KOPT-K1 (cell line): ENCODE data around the gene PRRT1B.

Experiments
- H3K27ac ChIP-seq: fragments of 200-600 bp; sonication (generic); 2 replicates; pipeline ENCODE4 v1.5.1; 2016; ENCODE audit warnings: antibody characterized with exemption, mild to moderate bottlenecking, low read depth, low read length; ENCODE audit not compliant: poor library complexity, severe bottlenecking
- H3K36me3 ChIP-seq: fragments of 200-600 bp; sonication (generic); 2 replicates; pipeline ENCODE4 v1.5.1; 2017; ENCODE audit warnings: antibody characterized with exemption, mild to moderate bottlenecking, low read length, moderate library complexity; ENCODE audit not compliant: insufficient read depth
- H3K9me3 ChIP-seq: fragments of 200-600 bp; sonication (generic); 2 replicates; pipeline ENCODE4 v1.5.1; 2017; ENCODE audit warnings: antibody characterized with exemption, low read length, mild to moderate bottlenecking; ENCODE audit not compliant: insufficient read depth, poor library complexity, severe bottlenecking

The PRRT1B gene

GRCh38 chr9:131554843-131555351 is 9.6 kb downstream of the PRRT1B start:
- Histone ChIP-seq H3K36me3 (no peaks in the 10 kb centered on the region), H3K27ac (no peak overlapping the region), H3K9me3 (no peaks in the 10 kb centered on the region)

GRCh38 chr9:131555841-131556673 is 10.7 kb downstream of the PRRT1B start:
- H3K9me3 ChIP-seq, result no peaks in the 10 kb centered on the region
- H3K27ac ChIP-seq, result no peak overlapping the region
- no peaks in the 10 kb centered on the region for H3K36me3 ChIP-seq

GRCh38 chr9:131557855-131558548 is 12.7 kb downstream of the PRRT1B start:
- H3K9me3 ChIP-seq, result peaks cover 6% of the 10 kb centered on the region
- no peak overlapping the region for H3K27ac ChIP-seq
- H3K36me3 ChIP-seq, result no peaks in the 10 kb centered on the region

GRCh38 chr9:131559421-131560000 is 14.2 kb downstream of the PRRT1B start:
- peaks cover 6% of the 10 kb centered on the region for H3K9me3 ChIP-seq
- H3K36me3 ChIP-seq, result no peaks in the 10 kb centered on the region
- no peak overlapping the region for H3K27ac ChIP-seq

- no peaks in the 10 kb centered on the region for H3K36me3 ChIP-seq
- no peak overlapping the region for H3K27ac ChIP-seq
- H3K9me3 ChIP-seq, result peaks cover 6% of the 10 kb centered on the region
Measured at GRCh38 chr9:131562032-131562959, 17.0 kb downstream of the PRRT1B start.

- H3K27ac ChIP-seq, result no peak overlapping the region
- no peaks in the 10 kb centered on the region for H3K36me3 ChIP-seq
- peaks cover 6% of the 10 kb centered on the region for H3K9me3 ChIP-seq
Measured at GRCh38 chr9:131565369-131565768, 20.0 kb downstream of the PRRT1B start.

GRCh38 chr9:131566158-131566557 is 20.8 kb downstream of the PRRT1B start:
- H3K36me3 ChIP-seq, result no peaks in the 10 kb centered on the region
- peaks cover 6% of the 10 kb centered on the region for H3K9me3 ChIP-seq
- no peak overlapping the region for H3K27ac ChIP-seq

- H3K36me3 ChIP-seq, result no peaks in the 10 kb centered on the region
- no peak overlapping the region for H3K27ac ChIP-seq
- H3K9me3 ChIP-seq, result no peaks in the 10 kb centered on the region
Measured at GRCh38 chr9:131567910-131568309, 22.6 kb downstream of the PRRT1B start.

GRCh38 chr9:131574730-131575640 is 29.7 kb downstream of the PRRT1B start:
- H3K9me3 ChIP-seq, result no peaks in the 10 kb centered on the region
- H3K36me3 ChIP-seq, result peaks cover 29% of the 10 kb centered on the region; the same call in 1 of the 2 replicates
- H3K27ac ChIP-seq, result no peak overlapping the region

- H3K9me3 ChIP-seq, result no peaks in the 10 kb centered on the region
- no peak overlapping the region for H3K27ac ChIP-seq
- peaks cover 41% of the 10 kb centered on the region; the same call in 1 of the 2 replicates for H3K36me3 ChIP-seq
Measured at GRCh38 chr9:131575946-131576853, 30.9 kb downstream of the PRRT1B start.

- Histone ChIP-seq H3K36me3 (peaks cover 51% of the 10 kb centered on the region; the same call in 1 of the 2 replicates), H3K9me3 (no peaks in the 10 kb centered on the region), H3K27ac (peak overlapping the region; percentile 9)
Measured at GRCh38 chr9:131577005-131578000, 32.0 kb downstream of the PRRT1B start.

- peaks cover 56% of the 10 kb centered on the region; the same call in 1 of the 2 replicates for H3K36me3 ChIP-seq
Measured at GRCh38 chr9:131578021-131578420, 32.7 kb downstream of the PRRT1B start.

More at GRCh38 chr9:131578021-131578420, 32.7 kb downstream of the PRRT1B start:
- Histone ChIP-seq H3K9me3 (no peaks in the 10 kb centered on the region), H3K27ac (peak overlapping the region; percentile 9)
